Esophagus squamous epithelium (tissue), 5 donors: ENCODE data around the gene GPRIN3. TPM values are rescaled to one million over a fixed set of nuclear protein-coding genes. Genes with fewer than 3 reads are reported as not detected.
A peak's percentile ranks its signal among the peaks of the same experiment; 100 is the strongest.

Experiments used
- DNase-seq: peaks from one replicate; lab custom pipeline; 2025; lab: John Stamatoyannopoulos, UW
- H3K27ac ChIP-seq, 4 donors: fragments of 200-600 bp; sonication (generic); one replicate each; pipeline ENCODE4 v1.5.1; 2016 to 2019; ENCODE audit warnings: mild to moderate bottlenecking in 1 of 4
- H3K27me3 ChIP-seq, 4 donors: fragments of 200-600 bp; sonication (generic); 1 replicate in 3 of 4; 2 replicates in 1 of 4; pipeline versions ENCODE4 v1.5.1 to v1.6.0; 2017 to 2021; ENCODE audit warnings: antibody characterized with exemption in 1 of 4
- H3K36me3 ChIP-seq, 3 donors: fragments of 200-600 bp; sonication (generic); one replicate each; pipeline ENCODE4 v1.5.1; 2016 to 2019
- H3K4me1 ChIP-seq, 3 donors: fragments of 200-600 bp; sonication (generic); one replicate each; pipeline ENCODE4 v1.5.1; 2017 to 2019
- H3K4me3 ChIP-seq, 4 donors: fragments of 200-600 bp; sonication (generic); 1 replicate in 3 of 4; 2 replicates in 1 of 4; pipeline ENCODE4 v1.5.1; 2016 to 2019; ENCODE audit warnings: mild to moderate bottlenecking in 2 of 4, moderate library complexity in 1 of 4
- H3K9me3 ChIP-seq, 3 donors: fragments of 200-600 bp; sonication (generic); one replicate each; pipeline ENCODE4 v1.5.1; 2016 to 2019
- CTCF ChIP-seq, 6 experiments: fragments of 450-650 bp in 4 of 6; fragments of 200-600 bp in 2 of 6; sonication (generic) in 2 of 6; IDR thresholded peaks; one replicate each; pipeline ENCODE4 v1.5.1; 2016 to 2019; ENCODE audit warnings: antibody characterized with exemption in 6 of 6, mild to moderate bottlenecking in 4 of 6, moderate library complexity in 4 of 6
- POLR2A ChIP-seq, 4 donors: fragments of 450-650 bp; IDR thresholded peaks; one replicate each; pipeline ENCODE4 v1.6.1; 2017; ENCODE audit warnings: antibody characterized with exemption in 4 of 4, mild to moderate bottlenecking in 4 of 4, moderate library complexity in 3 of 4
- WGBS, 2 donors: methylation state at CpG; one replicate each; pipeline ENCODE4 v1.1.5; 2018; 5-methylcytosine and 5-hydroxymethylcytosine counted together
- intact Hi-C: fragments of 100-400 bp; cut with DNase I; formaldehyde crosslinking; loops from one replicate; pipeline ENCODE4 v1.15.0; 2022
- total RNA-seq, 4 donors: library from RNA; depleted of rRNA; stranded (reverse); fragments of >200 nt; gene quantifications; one replicate each; pipeline ENCODE4 v1.1.0, GENCODE V29; 2016
- donor health status: DM: yes; HTN: yes; CAD: no.

Gene GPRIN3
- total RNA-seq, 4 donors from 2014 or later = 0.83 to 4.2 (median 1.9) TPM

DNA sequence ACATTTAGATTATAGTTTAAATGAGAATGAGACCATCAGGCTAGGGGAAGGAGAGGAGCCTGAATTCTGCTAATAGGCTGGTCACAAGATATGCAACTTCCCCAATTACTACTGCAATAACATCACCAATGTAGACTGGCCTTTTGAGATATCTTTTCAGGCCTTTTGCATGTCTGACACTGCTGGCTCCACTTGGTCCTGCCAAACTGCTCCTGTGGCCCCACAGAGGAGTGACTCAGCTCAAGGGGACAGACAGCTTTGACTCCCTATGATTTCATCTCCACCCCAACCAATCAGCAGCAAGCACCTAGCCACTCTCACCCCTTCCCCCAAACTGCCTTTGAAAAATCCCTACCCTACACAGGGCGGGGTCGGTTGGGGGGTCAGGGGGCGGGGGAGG is 22.8 kb downstream of the GPRIN3 start:
- DNase-seq = no peak

DNA sequence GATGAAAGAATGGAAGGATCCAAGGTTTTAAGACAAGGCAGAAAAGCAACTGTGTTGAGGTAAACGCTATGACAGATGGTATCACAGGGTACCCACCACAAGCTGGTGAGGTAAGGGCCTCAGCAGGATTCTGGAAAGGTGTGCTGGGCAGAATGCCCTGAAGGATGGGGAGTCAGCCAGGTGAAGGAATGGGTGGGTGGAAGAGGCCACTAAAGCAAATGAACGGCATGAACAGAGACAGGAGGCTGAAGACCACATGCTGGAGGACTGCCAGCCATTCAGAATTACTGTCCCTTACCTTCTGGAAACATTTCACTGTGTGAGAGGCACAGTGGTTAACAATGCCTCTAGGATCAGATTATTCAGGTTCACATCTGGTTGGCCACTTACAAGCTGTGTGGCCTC is 23.6 kb downstream of the GPRIN3 start:
- Histone ChIP-seq H3K4me3 (no peak overlapping the region), H3K4me1 (peaks cover 0 to 3% (median 0%) of the 10 kb centered on the region in 3 donors), H3K27ac (peak overlapping the region in 1 of 4 donors; percentile 28), H3K36me3 (no peaks in the 10 kb centered on the region), H3K9me3 (no peaks in the 10 kb centered on the region), H3K27me3 (no peaks in the 10 kb centered on the region)
- TF ChIP-seq POLR2A (IDR thresholded peaks at IDR 0.05) (no peak), CTCF (IDR thresholded peaks at IDR 0.05) (no peak)
- intact Hi-C loops = no loop called here
- no peak for DNase-seq
- WGBS, 2 donors = 74 to 76% methylated on average over 2 of the region's 2 CpGs

More for the DNA sequence above, 22.8 kb downstream of the GPRIN3 start:
- 76% methylated on average over 3 of the region's 3 CpGs; no CpG with 5 or more reads in 1 of the 2 donors for WGBS, 2 donors
- Histone ChIP-seq H3K36me3 (no peaks in the 10 kb centered on the region), H3K9me3 (no peaks in the 10 kb centered on the region), H3K4me1 (peaks cover 0 to 3% (median 0%) of the 10 kb centered on the region in 3 donors), H3K27ac (peak overlapping the region in 2 of 4 donors; percentile 16 to 28), H3K4me3 (no peak overlapping the region), H3K27me3 (no peaks in the 10 kb centered on the region)
- intact Hi-C loops = no loop called here
- no peak for TF ChIP-seq POLR2A (IDR thresholded peaks at IDR 0.05)
- TF ChIP-seq CTCF (IDR thresholded peaks at IDR 0.05) = no peak

GRCh38 chr4:89283226-89284009 is 24.2 kb downstream of the GPRIN3 start:
- H3K9me3 ChIP-seq = no peaks in the 10 kb centered on the region
- H3K4me1 ChIP-seq = peaks cover 0 to 3% (median 0%) of the 10 kb centered on the region in 3 donors
- H3K27ac ChIP-seq = no peak overlapping the region
- no peak for TF ChIP-seq POLR2A (IDR thresholded peaks at IDR 0.05)
- TF ChIP-seq CTCF (IDR thresholded peaks at IDR 0.05) = no peak
- no peaks in the 10 kb centered on the region for H3K27me3 ChIP-seq
- intact Hi-C loops = no loop called here
- H3K4me3 ChIP-seq = no peak overlapping the region
- H3K36me3 ChIP-seq = no peaks in the 10 kb centered on the region
- WGBS, 2 donors = 72 to 73% methylated on average over 5 of the region's 5 CpGs
- DNase-seq = no peak

DNA sequence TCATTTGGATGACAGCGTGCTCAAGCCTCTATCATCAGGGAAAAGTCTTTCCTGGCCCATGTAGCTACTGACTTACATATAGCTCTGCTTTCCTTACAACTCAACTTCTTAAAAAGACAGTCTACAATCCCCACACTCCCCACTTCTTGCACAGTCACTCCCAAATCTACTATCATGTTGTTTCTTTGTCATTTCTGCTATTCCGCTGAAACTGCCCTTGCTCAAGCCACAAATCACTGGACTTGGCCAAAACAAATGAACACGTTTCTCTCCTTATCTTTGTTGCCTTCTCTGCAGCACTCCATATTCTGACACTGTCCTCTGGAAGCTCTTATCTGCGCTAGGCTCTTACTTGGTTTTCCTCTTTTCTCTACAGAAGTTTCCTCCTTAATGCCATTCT is 28.2 kb downstream of the GPRIN3 start:
- intact Hi-C loops = no loop called here
- Histone ChIP-seq H3K9me3 (no peaks in the 10 kb centered on the region), H3K4me3 (no peak overlapping the region), H3K4me1 (peaks cover 0 to 3% (median 0%) of the 10 kb centered on the region in 3 donors), H3K36me3 (no peaks in the 10 kb centered on the region), H3K27ac (no peak overlapping the region), H3K27me3 (no peaks in the 10 kb centered on the region)
- WGBS, 2 donors = 76 to 78% methylated on average over 4 of the region's 4 CpGs
- TF ChIP-seq CTCF (IDR thresholded peaks at IDR 0.05) = no peak
- no peak for TF ChIP-seq POLR2A (IDR thresholded peaks at IDR 0.05)
- DNase-seq = no peak

DNA sequence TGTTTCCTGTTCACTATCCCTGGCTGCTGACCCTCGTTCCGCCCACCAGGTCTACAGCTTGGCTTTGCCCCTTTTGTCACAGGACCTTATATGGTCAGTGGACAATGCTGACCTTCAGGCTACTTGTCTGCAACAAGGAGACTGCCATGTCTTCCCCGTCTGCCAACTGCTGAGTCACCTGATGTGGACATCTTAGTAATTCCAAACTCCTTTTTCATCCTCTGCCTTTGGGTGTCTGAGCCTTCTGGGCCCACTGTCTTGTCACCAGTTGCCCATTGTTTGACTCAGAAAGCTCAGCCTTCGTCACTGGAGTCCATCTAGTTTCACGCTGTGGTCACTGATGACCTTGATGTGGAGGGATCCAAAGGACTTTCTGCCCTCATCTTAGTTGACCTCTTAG is 30.2 kb downstream of the GPRIN3 start:
- Histone ChIP-seq H3K27ac (no peak overlapping the region), H3K27me3 (no peaks in the 10 kb centered on the region), H3K36me3 (no peaks in the 10 kb centered on the region), H3K9me3 (no peaks in the 10 kb centered on the region), H3K4me3 (no peak overlapping the region), H3K4me1 (no peaks in the 10 kb centered on the region)
- intact Hi-C loops = no loop called here
- 67 to 90% methylated on average over 5 of the region's 5 CpGs for WGBS, 2 donors
- no peak for DNase-seq
- TF ChIP-seq POLR2A (IDR thresholded peaks at IDR 0.05) (no peak), CTCF (IDR thresholded peaks at IDR 0.05) (no peak)
